Gastrocnemius medialis (tissue), 4 donors: Measurements from ENCODE around the gene TTC12. TPM values are rescaled to one million over a fixed set of nuclear protein-coding genes. Genes with fewer than 3 reads are reported as not detected.

Source experiments
- ATAC-seq, 2 donors: fragments of 150-250 bp; one replicate each; pipeline ENCODE4 v1.9.1; 2016
- DNase-seq, 2 donors: peaks; one replicate each; pipeline ENCODE4 v3.0.0-alpha.2; 2019
- H3K27ac ChIP-seq, 4 donors: fragments of 200-600 bp; sonication (generic); 1 replicate in 1 of 4; 2 replicates in 3 of 4; pipeline ENCODE4 v1.5.1; 2016 to 2018; ENCODE audit warnings: mild to moderate bottlenecking in 2 of 4, moderate library complexity in 1 of 4
- H3K27me3 ChIP-seq, 3 donors: fragments of 200-600 bp; sonication (generic) in 2 of 3; 1 replicate in 1 of 3; 2 replicates in 2 of 3; pipeline versions ENCODE4 v1.5.1 to v1.6.0; 2016 to 2019; ENCODE audit warnings: mild to moderate bottlenecking in 1 of 3, moderate library complexity in 1 of 3
- H3K36me3 ChIP-seq, 2 donors: fragments of 200-600 bp; sonication (generic) in 1 of 2; one replicate each; pipeline ENCODE4 v1.5.1; 2017 to 2018
- H3K4me1 ChIP-seq, 2 donors: fragments of 200-600 bp; sonication (generic) in 1 of 2; one replicate each; pipeline ENCODE4 v1.5.1; 2016 to 2017; ENCODE audit warnings: mild to moderate bottlenecking in 2 of 2
- H3K4me3 ChIP-seq, 4 donors: fragments of 200-600 bp; sonication (generic) in 3 of 4; 1 replicate in 1 of 4; 2 replicates in 3 of 4; pipeline ENCODE4 v1.5.1; 2016 to 2019; ENCODE audit warnings: mild to moderate bottlenecking in 2 of 4
- H3K9me3 ChIP-seq, 3 donors: fragments of 200-600 bp; sonication (generic) in 2 of 3; 1 replicate in 1 of 3; 2 replicates in 2 of 3; pipeline ENCODE4 v1.5.1; 2016 to 2019
- POLR2A ChIP-seq, 2 donors: fragments of 450-650 bp; IDR thresholded peaks; one replicate each; pipeline ENCODE4 v1.6.1; 2017; ENCODE audit warnings: antibody characterized with exemption in 2 of 2, mild to moderate bottlenecking in 2 of 2, moderate library complexity in 2 of 2
- in situ Hi-C, 4 donors: fragments of 200-750 bp; cut with MboI; loops; one replicate each; pipeline versions ENCODE4 v1.15.0 to v1.8.0; 2017; ENCODE audit warnings: low sequenced_read_pairs in 4 of 4
- intact Hi-C: fragments of 100-400 bp; cut with DNase I; formaldehyde crosslinking; loops from one replicate; pipeline ENCODE4 v1.15.1; 2023; ENCODE audit warnings: low total_unique reads
- total RNA-seq, 4 donors: library from RNA; depleted of rRNA; stranded (reverse); fragments of >200 nt; gene quantifications; one replicate each; pipeline versions ENCODE4 v1.1.0 to v1.2.3, GENCODE V29; 2016
- TF ChIP-seq, protein P1 (sequence below), 5 experiments: fragments of 450-650 bp in 3 of 5; fragments of 200-600 bp in 2 of 5; sonication (generic) in 2 of 5; IDR thresholded peaks in 4 of 5; conservative IDR thresholded peaks in 1 of 5; 1 replicate in 4 of 5; 2 replicates in 1 of 5; pipeline ENCODE4 v1.5.1; 2016 to 2019; ENCODE audit warnings: antibody characterized with exemption in 5 of 5, mild to moderate bottlenecking in 3 of 5, moderate library complexity in 3 of 5

The TTC12 gene
- total RNA-seq, 4 donors from 2014 or later = 3.5 to 22.5 (median 5.2) TPM

DNA sequence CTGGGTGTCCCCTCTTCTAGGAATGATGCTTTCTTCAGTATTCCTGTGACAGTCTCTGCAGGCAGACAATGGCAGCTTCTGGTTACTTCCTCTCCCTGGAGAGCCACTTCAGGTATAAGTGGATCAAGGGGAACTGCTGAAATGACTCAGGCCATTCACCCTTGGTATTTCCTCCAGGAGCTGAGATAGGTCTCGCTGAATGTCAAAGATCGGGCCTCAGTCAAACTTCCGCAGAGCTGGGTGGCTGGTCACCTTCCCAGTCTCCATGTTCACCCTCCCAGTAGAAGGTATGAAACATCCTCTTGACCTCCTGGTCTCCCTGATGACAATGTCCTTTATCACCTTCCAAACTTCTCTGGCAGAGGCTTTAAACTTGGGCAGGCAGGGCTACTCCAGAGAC, 71.4 kb downstream of the TTC12 start:
- H3K27me3 ChIP-seq = peaks cover 16 to 23% (median 16%) of the 10 kb centered on the region in 3 donors
- no peaks in the 10 kb centered on the region for H3K36me3 ChIP-seq
- no peak for DNase-seq
- H3K4me1 ChIP-seq = no peaks in the 10 kb centered on the region
- in situ Hi-C loops (no loop called here), intact Hi-C loops (no loop called here)
- H3K4me3 ChIP-seq = no peak overlapping the region
- no peak for ATAC-seq
- H3K27ac ChIP-seq = no peak overlapping the region
- no peaks in the 10 kb centered on the region for H3K9me3 ChIP-seq
- TF ChIP-seq POLR2A (IDR thresholded peaks at IDR 0.05) = no peak
- TF ChIP-seq, protein P1, sequence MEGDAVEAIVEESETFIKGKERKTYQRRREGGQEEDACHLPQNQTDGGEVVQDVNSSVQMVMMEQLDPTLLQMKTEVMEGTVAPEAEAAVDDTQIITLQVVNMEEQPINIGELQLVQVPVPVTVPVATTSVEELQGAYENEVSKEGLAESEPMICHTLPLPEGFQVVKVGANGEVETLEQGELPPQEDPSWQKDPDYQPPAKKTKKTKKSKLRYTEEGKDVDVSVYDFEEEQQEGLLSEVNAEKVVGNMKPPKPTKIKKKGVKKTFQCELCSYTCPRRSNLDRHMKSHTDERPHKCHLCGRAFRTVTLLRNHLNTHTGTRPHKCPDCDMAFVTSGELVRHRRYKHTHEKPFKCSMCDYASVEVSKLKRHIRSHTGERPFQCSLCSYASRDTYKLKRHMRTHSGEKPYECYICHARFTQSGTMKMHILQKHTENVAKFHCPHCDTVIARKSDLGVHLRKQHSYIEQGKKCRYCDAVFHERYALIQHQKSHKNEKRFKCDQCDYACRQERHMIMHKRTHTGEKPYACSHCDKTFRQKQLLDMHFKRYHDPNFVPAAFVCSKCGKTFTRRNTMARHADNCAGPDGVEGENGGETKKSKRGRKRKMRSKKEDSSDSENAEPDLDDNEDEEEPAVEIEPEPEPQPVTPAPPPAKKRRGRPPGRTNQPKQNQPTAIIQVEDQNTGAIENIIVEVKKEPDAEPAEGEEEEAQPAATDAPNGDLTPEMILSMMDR (IDR thresholded peaks at IDR 0.05 in 4 of 5, conservative IDR thresholded peaks at IDR 0.05 in 1 of 5) = no peak

DNA sequence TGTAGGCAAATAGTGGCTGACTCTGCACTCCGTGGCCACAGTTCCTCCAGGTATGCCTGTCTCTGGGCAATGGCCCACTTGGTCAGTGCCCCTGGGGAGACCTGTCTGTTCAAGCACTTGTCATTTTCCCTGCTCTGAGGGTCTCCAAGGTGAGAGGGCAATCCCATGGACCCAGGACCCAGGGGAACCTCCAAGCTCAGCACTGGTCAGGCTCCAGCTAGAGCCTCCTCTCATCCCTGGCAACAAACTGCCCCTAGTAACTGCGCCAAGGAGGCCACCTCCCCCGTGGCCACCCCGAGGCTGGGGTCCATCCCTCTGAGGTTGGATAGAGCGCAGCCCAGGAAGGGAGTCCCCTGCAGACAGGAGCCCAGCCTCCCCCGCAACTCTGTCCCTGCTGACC, 72.5 kb downstream of the TTC12 start:
- Histone ChIP-seq H3K27ac (no peak overlapping the region), H3K4me1 (no peaks in the 10 kb centered on the region), H3K9me3 (no peaks in the 10 kb centered on the region), H3K4me3 (no peak overlapping the region), H3K27me3 (peaks cover 16 to 23% (median 16%) of the 10 kb centered on the region in 3 donors), H3K36me3 (no peaks in the 10 kb centered on the region)
- TF ChIP-seq, protein P1 (IDR thresholded peaks at IDR 0.05 in 4 of 5, conservative IDR thresholded peaks at IDR 0.05 in 1 of 5) = no peak
- TF ChIP-seq POLR2A (IDR thresholded peaks at IDR 0.05) = no peak
- no peak for DNase-seq
- ATAC-seq = no peak
- intact Hi-C loops = no loop called here
- in situ Hi-C loops = no loop called here

DNA sequence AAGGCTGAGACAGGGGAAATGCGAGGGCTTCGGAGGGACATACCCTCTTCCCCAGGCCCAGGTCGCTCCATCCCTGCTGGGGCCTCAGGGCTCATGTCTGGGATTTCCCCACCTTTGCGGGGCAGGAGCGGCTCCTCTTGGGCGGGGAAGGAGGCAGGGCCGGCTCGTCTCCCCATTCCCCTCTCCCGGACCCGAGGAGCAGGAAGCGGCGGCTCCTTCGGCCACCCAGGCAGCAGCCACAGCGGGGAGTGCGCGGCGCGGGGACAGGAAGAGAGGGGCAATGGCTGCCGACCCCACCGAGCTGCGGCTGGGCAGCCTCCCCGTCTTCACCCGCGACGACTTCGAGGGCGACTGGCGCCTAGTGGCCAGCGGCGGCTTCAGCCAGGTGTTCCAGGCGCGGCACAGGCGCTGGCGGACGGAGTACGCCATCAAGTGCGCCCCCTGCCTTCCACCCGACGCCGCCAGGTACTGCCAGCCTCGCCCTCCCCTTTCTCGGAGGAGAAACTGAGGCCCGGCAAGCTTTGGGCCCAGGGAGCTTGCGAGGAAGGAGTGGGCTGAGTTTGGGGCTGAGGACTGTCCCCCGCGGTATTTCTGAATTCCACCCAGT, 73.3 kb downstream of the TTC12 start, which contains the start of gene ANKK1:
Gene ANKK1, plus strand, starts transcription at position 175 of the 607 bp plus-strand sequence. Its CDS starts 106 bp downstream, at position 281.
- TF ChIP-seq POLR2A (IDR thresholded peaks at IDR 0.05) = no peak
- TF ChIP-seq, protein P1 (IDR thresholded peaks at IDR 0.05 in 4 of 5, conservative IDR thresholded peaks at IDR 0.05 in 1 of 5) = peak in 1 of 5 experiments; percentile 11
- no peak within 1 kb of the TSS for H3K4me3 ChIP-seq
- ATAC-seq (no peak), DNase-seq (no peak)
- no peaks in the 10 kb centered on the region for H3K36me3 ChIP-seq
- intact Hi-C loops (no loop called here), in situ Hi-C loops (no loop called here)
- H3K27ac ChIP-seq = no peak within 1 kb of the TSS
- H3K4me1 ChIP-seq = no peaks in the 10 kb centered on the region
- no peaks in the 10 kb centered on the region for H3K9me3 ChIP-seq
- peaks cover 16 to 23% (median 16%) of the 10 kb centered on the region in 3 donors for H3K27me3 ChIP-seq

DNA sequence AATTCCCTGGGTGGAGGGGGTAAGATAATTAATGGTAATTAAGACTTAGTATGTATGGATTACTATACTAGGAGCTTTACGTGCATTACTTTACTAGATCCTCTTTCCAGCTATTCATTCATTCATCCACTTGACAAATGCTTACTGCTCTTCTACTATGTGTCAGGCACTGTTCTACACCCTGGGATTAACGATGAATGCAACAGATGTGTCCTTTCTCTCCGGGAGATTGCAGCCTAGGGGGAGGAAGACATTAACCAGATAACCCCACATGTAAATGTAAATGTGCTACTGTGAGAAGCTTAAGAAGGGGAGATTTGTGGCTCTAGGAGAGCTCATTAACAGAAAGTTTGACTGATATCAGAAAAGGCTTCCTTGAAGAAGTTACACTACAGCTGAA, 74.9 kb downstream of the TTC12 start:
- in situ Hi-C loops = no loop called here
- no peak overlapping the region for H3K27ac ChIP-seq
- no peak overlapping the region for H3K4me3 ChIP-seq
- H3K36me3 ChIP-seq = no peaks in the 10 kb centered on the region
- H3K9me3 ChIP-seq = no peaks in the 10 kb centered on the region
- no peak for DNase-seq
- TF ChIP-seq, protein P1 (IDR thresholded peaks at IDR 0.05 in 4 of 5, conservative IDR thresholded peaks at IDR 0.05 in 1 of 5) = no peak
- TF ChIP-seq POLR2A (IDR thresholded peaks at IDR 0.05) = no peak
- peaks cover 16 to 23% (median 16%) of the 10 kb centered on the region in 3 donors for H3K27me3 ChIP-seq
- no peak for ATAC-seq
- intact Hi-C loops = no loop called here
- H3K4me1 ChIP-seq = no peaks in the 10 kb centered on the region
